HepG2 (cell line): Measurements from ENCODE around the gene EED. TPM values are rescaled to one million over a fixed set of nuclear protein-coding genes. Genes with fewer than 3 reads are reported as not detected.

ENCODE experiments used
- MTF1 ChIP-seq: sonication (generic); formaldehyde crosslinking; IDR thresholded peaks from 2 replicates; pipeline ENCODE4 v1.5.0; 2020; ENCODE audit warnings: missing genetic modification reagents
- NCOA2 ChIP-seq: sonication (generic); formaldehyde crosslinking; IDR thresholded peaks from 2 replicates; pipeline ENCODE4 v1.8.0; 2022; ENCODE audit warnings: inconsistent platforms
- REPIN1 ChIP-seq: sonication (generic); formaldehyde crosslinking; IDR thresholded peaks from 2 replicates; pipeline ENCODE4 v1.8.0; 2022; ENCODE audit warnings: missing genetic modification reagents, low read depth, mild to moderate bottlenecking, borderline replicate concordance
- SALL1 ChIP-seq: sonication (generic); formaldehyde crosslinking; IDR thresholded peaks from 2 replicates; pipeline ENCODE4 v1.8.0; 2022; ENCODE audit warnings: mild to moderate bottlenecking, missing genetic modification reagents
- SP2 ChIP-seq: sonication (generic); formaldehyde crosslinking; IDR thresholded peaks from 2 replicates; pipeline ENCODE4 v1.5.1; 2020; ENCODE audit warnings: mild to moderate bottlenecking, missing genetic modification reagents
- ZC3H13 ChIP-seq: sonication (generic); formaldehyde crosslinking; IDR thresholded peaks from 2 replicates; pipeline ENCODE4 v1.8.1; 2023; ENCODE audit warnings: mild to moderate bottlenecking, missing genetic modification reagents, moderate library complexity
- ZFP36 ChIP-seq: fragments of 150-350 bp; IDR thresholded peaks from 2 replicates; pipeline ENCODE4 v1.6.1; 2018; ENCODE audit warnings: borderline replicate concordance, low read length, low read depth; ENCODE audit not compliant: partially characterized antibody
- ZNF709 ChIP-seq: sonication (generic); formaldehyde crosslinking; IDR thresholded peaks from 2 replicates; pipeline ENCODE4 v1.5.0; 2020; ENCODE audit warnings: mild to moderate bottlenecking, missing genetic modification reagents
- ZNF749 ChIP-seq: sonication (generic); formaldehyde crosslinking; IDR thresholded peaks from 2 replicates; pipeline ENCODE4 v1.8.0; 2022; ENCODE audit warnings: mild to moderate bottlenecking, missing genetic modification reagents, moderate library complexity, borderline replicate concordance
- polyA plus RNA-seq, 8 experiments: library from polyadenylated mRNA; depleted of rRNA in 3 of 8; stranded (reverse) in 7 of 8; unstranded in 1 of 8; fragments of >200 nt; fragmentation: Illumina TruSeq in 4 of 8; extraction: Trizol in 4 of 8; gene quantifications; 2 replicates each; pipeline versions ENCODE4 v1.2.1 to v1.2.3, GENCODE V29; 2011 to 2016; ENCODE audit warnings: low read depth in 4 of 8, missing spikeins in 1 of 8, mixed read lengths in 1 of 8; ENCODE audit not compliant: insufficient read depth in 1 of 8
- total RNA-seq, 5 experiments: library from RNA; depleted of rRNA; stranded (reverse); fragments of >200 nt; fragmentation: Illumina TruSeq; extraction: Trizol; gene quantifications; 2 replicates each; pipeline ENCODE4 v1.2.3, GENCODE V29; 2016; ENCODE audit warnings: low read depth in 1 of 5
- TF ChIP-seq, protein P1 (sequence below): sonication (generic); formaldehyde crosslinking; IDR thresholded peaks from 2 replicates; pipeline ENCODE4 v1.4.0; 2020; ENCODE audit warnings: mild to moderate bottlenecking, missing genetic modification reagents
- TF ChIP-seq, protein P2 (sequence below): sonication (generic); formaldehyde crosslinking; IDR thresholded peaks from 2 replicates; pipeline ENCODE4 v1.4.0; 2020; ENCODE audit warnings: missing genetic modification reagents
- TF ChIP-seq, protein P3 (sequence below): sonication (generic); formaldehyde crosslinking; IDR thresholded peaks from 2 replicates; pipeline ENCODE4 v1.4.0; 2020; ENCODE audit warnings: missing genetic modification reagents, borderline replicate concordance
- TF ChIP-seq, protein P4 (sequence below): sonication (generic); formaldehyde crosslinking; IDR thresholded peaks from 2 replicates; pipeline ENCODE4 v1.5.0; 2020; ENCODE audit warnings: missing genetic modification reagents

The EED gene
- total and polyA plus RNA-seq, 2 of the 13 experiments (the other 11 are each of a cell fraction or from before 2014, with no cell fraction given) = 11.0 to 28.4 TPM

DNA sequence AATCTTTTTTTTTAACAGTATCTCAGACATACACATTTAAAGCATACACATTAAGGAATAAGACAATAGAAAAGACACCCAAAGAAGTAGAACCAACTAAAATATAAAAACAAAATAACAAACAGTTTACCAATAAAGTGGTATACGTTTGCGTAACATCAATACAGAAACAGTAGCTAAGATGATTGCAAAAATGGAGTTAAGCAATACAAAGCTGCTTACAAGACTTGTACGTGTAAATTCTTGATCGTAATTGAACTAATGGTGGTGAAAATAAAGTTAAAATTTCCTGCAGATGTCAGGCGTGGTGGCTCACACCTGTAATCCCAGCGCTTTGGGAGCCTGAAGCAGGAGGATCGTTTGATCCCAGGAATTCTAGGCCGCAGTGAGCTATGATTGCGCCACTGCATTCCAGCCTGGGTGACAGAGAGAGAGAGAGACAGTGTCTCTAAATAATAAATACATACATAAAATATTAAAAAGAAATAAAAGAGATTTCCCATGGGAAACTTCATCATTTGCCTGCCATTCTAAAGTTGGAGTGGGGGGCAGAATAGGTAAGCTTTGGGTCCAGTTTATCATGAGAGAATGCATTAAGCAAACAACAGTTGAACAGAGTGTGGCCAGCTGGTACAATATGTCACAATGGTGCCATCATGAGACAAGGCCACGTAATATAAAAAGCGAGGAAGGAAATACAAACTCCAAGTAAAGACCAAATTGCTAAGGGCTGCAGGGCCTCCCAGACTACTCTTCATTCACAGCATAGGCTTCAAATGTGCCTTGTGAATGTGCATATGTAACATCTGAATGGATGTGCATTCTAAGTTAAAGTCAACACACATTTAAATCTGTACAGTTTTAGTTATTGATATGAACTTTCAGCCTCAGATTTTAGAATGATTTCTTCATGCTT is 38.9 kb upstream of the EED start (continued):
- no peak for TF ChIP-seq REPIN1 (CRISPR knock-in tag)
- TF ChIP-seq, protein P1, sequence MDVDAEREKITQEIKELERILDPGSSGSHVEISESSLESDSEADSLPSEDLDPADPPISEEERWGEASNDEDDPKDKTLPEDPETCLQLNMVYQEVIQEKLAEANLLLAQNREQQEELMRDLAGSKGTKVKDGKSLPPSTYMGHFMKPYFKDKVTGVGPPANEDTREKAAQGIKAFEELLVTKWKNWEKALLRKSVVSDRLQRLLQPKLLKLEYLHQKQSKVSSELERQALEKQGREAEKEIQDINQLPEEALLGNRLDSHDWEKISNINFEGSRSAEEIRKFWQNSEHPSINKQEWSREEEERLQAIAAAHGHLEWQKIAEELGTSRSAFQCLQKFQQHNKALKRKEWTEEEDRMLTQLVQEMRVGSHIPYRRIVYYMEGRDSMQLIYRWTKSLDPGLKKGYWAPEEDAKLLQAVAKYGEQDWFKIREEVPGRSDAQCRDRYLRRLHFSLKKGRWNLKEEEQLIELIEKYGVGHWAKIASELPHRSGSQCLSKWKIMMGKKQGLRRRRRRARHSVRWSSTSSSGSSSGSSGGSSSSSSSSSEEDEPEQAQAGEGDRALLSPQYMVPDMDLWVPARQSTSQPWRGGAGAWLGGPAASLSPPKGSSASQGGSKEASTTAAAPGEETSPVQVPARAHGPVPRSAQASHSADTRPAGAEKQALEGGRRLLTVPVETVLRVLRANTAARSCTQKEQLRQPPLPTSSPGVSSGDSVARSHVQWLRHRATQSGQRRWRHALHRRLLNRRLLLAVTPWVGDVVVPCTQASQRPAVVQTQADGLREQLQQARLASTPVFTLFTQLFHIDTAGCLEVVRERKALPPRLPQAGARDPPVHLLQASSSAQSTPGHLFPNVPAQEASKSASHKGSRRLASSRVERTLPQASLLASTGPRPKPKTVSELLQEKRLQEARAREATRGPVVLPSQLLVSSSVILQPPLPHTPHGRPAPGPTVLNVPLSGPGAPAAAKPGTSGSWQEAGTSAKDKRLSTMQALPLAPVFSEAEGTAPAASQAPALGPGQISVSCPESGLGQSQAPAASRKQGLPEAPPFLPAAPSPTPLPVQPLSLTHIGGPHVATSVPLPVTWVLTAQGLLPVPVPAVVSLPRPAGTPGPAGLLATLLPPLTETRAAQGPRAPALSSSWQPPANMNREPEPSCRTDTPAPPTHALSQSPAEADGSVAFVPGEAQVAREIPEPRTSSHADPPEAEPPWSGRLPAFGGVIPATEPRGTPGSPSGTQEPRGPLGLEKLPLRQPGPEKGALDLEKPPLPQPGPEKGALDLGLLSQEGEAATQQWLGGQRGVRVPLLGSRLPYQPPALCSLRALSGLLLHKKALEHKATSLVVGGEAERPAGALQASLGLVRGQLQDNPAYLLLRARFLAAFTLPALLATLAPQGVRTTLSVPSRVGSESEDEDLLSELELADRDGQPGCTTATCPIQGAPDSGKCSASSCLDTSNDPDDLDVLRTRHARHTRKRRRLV (CRISPR knock-in tag) = no peak
- no peak for TF ChIP-seq ZNF709 (CRISPR knock-in tag)
- TF ChIP-seq, protein P2, sequence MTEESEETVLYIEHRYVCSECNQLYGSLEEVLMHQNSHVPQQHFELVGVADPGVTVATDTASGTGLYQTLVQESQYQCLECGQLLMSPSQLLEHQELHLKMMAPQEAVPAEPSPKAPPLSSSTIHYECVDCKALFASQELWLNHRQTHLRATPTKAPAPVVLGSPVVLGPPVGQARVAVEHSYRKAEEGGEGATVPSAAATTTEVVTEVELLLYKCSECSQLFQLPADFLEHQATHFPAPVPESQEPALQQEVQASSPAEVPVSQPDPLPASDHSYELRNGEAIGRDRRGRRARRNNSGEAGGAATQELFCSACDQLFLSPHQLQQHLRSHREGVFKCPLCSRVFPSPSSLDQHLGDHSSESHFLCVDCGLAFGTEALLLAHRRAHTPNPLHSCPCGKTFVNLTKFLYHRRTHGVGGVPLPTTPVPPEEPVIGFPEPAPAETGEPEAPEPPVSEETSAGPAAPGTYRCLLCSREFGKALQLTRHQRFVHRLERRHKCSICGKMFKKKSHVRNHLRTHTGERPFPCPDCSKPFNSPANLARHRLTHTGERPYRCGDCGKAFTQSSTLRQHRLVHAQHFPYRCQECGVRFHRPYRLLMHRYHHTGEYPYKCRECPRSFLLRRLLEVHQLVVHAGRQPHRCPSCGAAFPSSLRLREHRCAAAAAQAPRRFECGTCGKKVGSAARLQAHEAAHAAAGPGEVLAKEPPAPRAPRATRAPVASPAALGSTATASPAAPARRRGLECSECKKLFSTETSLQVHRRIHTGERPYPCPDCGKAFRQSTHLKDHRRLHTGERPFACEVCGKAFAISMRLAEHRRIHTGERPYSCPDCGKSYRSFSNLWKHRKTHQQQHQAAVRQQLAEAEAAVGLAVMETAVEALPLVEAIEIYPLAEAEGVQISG (CRISPR knock-in tag) = no peak
- TF ChIP-seq, protein P3, sequence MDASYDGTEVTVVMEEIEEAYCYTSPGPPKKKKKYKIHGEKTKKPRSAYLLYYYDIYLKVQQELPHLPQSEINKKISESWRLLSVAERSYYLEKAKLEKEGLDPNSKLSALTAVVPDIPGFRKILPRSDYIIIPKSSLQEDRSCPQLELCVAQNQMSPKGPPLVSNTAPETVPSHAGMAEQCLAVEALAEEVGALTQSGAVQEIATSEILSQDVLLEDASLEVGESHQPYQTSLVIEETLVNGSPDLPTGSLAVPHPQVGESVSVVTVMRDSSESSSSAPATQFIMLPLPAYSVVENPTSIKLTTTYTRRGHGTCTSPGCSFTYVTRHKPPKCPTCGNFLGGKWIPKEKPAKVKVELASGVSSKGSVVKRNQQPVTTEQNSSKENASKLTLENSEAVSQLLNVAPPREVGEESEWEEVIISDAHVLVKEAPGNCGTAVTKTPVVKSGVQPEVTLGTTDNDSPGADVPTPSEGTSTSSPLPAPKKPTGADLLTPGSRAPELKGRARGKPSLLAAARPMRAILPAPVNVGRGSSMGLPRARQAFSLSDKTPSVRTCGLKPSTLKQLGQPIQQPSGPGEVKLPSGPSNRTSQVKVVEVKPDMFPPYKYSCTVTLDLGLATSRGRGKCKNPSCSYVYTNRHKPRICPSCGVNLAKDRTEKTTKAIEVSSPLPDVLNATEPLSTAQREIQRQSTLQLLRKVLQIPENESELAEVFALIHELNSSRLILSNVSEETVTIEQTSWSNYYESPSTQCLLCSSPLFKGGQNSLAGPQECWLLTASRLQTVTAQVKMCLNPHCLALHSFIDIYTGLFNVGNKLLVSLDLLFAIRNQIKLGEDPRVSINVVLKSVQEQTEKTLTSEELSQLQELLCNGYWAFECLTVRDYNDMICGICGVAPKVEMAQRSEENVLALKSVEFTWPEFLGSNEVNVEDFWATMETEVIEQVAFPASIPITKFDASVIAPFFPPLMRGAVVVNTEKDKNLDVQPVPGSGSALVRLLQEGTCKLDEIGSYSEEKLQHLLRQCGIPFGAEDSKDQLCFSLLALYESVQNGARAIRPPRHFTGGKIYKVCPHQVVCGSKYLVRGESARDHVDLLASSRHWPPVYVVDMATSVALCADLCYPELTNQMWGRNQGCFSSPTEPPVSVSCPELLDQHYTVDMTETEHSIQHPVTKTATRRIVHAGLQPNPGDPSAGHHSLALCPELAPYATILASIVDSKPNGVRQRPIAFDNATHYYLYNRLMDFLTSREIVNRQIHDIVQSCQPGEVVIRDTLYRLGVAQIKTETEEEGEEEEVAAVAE = no peak
- TF ChIP-seq SP2 (CRISPR knock-in tag) = no peak
- no peak for TF ChIP-seq ZNF749
- peak; percentile 61 for TF ChIP-seq SALL1 (CRISPR knock-in tag)
- no peak for TF ChIP-seq ZC3H13 (CRISPR knock-in tag)
- TF ChIP-seq, protein P4, sequence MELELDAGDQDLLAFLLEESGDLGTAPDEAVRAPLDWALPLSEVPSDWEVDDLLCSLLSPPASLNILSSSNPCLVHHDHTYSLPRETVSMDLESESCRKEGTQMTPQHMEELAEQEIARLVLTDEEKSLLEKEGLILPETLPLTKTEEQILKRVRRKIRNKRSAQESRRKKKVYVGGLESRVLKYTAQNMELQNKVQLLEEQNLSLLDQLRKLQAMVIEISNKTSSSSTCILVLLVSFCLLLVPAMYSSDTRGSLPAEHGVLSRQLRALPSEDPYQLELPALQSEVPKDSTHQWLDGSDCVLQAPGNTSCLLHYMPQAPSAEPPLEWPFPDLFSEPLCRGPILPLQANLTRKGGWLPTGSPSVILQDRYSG (CRISPR knock-in tag) = no peak
- no peak for TF ChIP-seq ZFP36
- TF ChIP-seq MTF1 = no peak
- TF ChIP-seq NCOA2 (CRISPR knock-in tag) = 0 out of 2 replicates have a peak, but pooled peaks have one; percentile 22
